Measurements from ENCODE around the gene TTLL9.

DNA sequence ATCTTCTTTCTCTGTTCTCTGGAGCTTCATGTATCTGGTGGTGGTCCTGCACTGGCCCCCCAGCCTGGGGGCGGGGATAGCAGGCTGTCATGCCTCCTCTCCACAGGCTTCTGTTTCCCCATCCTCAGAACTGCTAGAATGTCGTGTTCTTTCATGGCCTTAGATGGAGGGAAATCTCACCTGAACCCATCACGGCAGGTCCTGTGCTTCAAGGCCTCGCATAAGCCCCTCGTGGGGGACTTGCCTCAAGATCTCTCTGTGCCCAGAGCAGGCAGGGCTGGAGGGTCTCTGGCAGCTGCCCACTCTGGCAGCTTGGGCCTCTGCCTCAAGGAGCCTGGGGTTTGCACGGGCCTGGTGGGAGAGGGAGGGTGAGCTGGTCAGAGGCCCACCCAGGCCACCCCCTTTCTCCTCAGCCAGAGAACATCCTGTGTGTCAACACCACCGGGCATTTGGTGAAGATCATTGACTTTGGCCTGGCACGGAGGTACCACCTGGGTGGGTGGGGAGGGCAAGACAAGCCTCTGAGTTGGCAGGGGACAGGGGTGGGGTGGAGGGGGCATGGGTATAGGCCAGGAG is 39.9 kb upstream of the TTLL9 start:
- TF ChIP-seq, protein P1, sequence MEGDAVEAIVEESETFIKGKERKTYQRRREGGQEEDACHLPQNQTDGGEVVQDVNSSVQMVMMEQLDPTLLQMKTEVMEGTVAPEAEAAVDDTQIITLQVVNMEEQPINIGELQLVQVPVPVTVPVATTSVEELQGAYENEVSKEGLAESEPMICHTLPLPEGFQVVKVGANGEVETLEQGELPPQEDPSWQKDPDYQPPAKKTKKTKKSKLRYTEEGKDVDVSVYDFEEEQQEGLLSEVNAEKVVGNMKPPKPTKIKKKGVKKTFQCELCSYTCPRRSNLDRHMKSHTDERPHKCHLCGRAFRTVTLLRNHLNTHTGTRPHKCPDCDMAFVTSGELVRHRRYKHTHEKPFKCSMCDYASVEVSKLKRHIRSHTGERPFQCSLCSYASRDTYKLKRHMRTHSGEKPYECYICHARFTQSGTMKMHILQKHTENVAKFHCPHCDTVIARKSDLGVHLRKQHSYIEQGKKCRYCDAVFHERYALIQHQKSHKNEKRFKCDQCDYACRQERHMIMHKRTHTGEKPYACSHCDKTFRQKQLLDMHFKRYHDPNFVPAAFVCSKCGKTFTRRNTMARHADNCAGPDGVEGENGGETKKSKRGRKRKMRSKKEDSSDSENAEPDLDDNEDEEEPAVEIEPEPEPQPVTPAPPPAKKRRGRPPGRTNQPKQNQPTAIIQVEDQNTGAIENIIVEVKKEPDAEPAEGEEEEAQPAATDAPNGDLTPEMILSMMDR (IDR thresholded peaks at IDR 0.05; ENCODE audit: insufficient read depth, low read length) = no peak
- TF ChIP-seq POLR2AphosphoS5 (IDR thresholded peaks at IDR 0.05; ENCODE audit: low read depth) = no peak
- TF ChIP-seq GABPA (IDR thresholded peaks at IDR 0.05; ENCODE audit: low read depth) = no peak
- TF ChIP-seq SPI1 (IDR thresholded peaks at IDR 0.05; ENCODE audit: borderline replicate concordance, low read depth) = no peak
- TF ChIP-seq, protein P2, sequence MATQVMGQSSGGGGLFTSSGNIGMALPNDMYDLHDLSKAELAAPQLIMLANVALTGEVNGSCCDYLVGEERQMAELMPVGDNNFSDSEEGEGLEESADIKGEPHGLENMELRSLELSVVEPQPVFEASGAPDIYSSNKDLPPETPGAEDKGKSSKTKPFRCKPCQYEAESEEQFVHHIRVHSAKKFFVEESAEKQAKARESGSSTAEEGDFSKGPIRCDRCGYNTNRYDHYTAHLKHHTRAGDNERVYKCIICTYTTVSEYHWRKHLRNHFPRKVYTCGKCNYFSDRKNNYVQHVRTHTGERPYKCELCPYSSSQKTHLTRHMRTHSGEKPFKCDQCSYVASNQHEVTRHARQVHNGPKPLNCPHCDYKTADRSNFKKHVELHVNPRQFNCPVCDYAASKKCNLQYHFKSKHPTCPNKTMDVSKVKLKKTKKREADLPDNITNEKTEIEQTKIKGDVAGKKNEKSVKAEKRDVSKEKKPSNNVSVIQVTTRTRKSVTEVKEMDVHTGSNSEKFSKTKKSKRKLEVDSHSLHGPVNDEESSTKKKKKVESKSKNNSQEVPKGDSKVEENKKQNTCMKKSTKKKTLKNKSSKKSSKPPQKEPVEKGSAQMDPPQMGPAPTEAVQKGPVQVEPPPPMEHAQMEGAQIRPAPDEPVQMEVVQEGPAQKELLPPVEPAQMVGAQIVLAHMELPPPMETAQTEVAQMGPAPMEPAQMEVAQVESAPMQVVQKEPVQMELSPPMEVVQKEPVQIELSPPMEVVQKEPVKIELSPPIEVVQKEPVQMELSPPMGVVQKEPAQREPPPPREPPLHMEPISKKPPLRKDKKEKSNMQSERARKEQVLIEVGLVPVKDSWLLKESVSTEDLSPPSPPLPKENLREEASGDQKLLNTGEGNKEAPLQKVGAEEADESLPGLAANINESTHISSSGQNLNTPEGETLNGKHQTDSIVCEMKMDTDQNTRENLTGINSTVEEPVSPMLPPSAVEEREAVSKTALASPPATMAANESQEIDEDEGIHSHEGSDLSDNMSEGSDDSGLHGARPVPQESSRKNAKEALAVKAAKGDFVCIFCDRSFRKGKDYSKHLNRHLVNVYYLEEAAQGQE (IDR thresholded peaks at IDR 0.05; ENCODE audit: insufficient replicate concordance, low read depth) = no peak

Measured in HL-60 (cell line).